ENCODE data around the gene GALNT7.
"Not testable (repeated sequence)": the region's sequence is repeated elsewhere in the genome, so short reads cannot be mapped to it uniquely, and the experiment has no call there.

Gene GALNT7, protein sequence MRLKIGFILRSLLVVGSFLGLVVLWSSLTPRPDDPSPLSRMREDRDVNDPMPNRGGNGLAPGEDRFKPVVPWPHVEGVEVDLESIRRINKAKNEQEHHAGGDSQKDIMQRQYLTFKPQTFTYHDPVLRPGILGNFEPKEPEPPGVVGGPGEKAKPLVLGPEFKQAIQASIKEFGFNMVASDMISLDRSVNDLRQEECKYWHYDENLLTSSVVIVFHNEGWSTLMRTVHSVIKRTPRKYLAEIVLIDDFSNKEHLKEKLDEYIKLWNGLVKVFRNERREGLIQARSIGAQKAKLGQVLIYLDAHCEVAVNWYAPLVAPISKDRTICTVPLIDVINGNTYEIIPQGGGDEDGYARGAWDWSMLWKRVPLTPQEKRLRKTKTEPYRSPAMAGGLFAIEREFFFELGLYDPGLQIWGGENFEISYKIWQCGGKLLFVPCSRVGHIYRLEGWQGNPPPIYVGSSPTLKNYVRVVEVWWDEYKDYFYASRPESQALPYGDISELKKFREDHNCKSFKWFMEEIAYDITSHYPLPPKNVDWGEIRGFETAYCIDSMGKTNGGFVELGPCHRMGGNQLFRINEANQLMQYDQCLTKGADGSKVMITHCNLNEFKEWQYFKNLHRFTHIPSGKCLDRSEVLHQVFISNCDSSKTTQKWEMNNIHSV

GRCh38 chr4:173168396-173169177 lies at the start of gene GALNT7:
Gene GALNT7 (plus strand): TSS chr4:173168811. CDS start chr4:173168836, 25 bp downstream.
- TF ChIP-seq, protein P1, sequence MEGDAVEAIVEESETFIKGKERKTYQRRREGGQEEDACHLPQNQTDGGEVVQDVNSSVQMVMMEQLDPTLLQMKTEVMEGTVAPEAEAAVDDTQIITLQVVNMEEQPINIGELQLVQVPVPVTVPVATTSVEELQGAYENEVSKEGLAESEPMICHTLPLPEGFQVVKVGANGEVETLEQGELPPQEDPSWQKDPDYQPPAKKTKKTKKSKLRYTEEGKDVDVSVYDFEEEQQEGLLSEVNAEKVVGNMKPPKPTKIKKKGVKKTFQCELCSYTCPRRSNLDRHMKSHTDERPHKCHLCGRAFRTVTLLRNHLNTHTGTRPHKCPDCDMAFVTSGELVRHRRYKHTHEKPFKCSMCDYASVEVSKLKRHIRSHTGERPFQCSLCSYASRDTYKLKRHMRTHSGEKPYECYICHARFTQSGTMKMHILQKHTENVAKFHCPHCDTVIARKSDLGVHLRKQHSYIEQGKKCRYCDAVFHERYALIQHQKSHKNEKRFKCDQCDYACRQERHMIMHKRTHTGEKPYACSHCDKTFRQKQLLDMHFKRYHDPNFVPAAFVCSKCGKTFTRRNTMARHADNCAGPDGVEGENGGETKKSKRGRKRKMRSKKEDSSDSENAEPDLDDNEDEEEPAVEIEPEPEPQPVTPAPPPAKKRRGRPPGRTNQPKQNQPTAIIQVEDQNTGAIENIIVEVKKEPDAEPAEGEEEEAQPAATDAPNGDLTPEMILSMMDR (conservative IDR thresholded peaks at IDR 0.05; ENCODE audit: low read depth, low read length): no peak
- Histone ChIP-seq H4K20me1 (ENCODE audit: insufficient read depth) (peaks cover 11% of the 10 kb centered on the region; the same call in 1 of the 2 replicates), H3K27ac (peak within 1 kb of the TSS; percentile 90), H3K79me2 (ENCODE audit: insufficient read depth, low read depth) (peaks cover 45% of the 10 kb centered on the region), H3K4me2 (peak within 1 kb of the TSS; percentile 84), H3K27me3 (ENCODE audit: insufficient read depth, low read depth) (no peaks in the 10 kb centered on the region), H3K4me3 (IDR thresholded peaks at IDR 0.05; ENCODE audit: insufficient read depth, low read depth, low read length) (peak within 1 kb of the TSS; percentile 54), H3K36me3 (ENCODE audit: insufficient read depth) (no peaks in the 10 kb centered on the region), H3K9ac (peak within 1 kb of the TSS; percentile 95), H2AFZ (ENCODE audit: low read depth) (peak within 1 kb of the TSS; percentile 94), H3K4me1 (ENCODE audit: low read depth, poor library complexity, severe bottlenecking) (peaks cover 36% of the 10 kb centered on the region)

- H3K27me3 ChIP-seq (ENCODE audit: insufficient read depth, low read depth); H4K20me1 ChIP-seq (ENCODE audit: insufficient read depth); H3K27ac ChIP-seq; H3K36me3 ChIP-seq (ENCODE audit: insufficient read depth); H3K4me3 ChIP-seq (IDR thresholded peaks at IDR 0.05; ENCODE audit: insufficient read depth, low read depth, low read length); H3K9ac ChIP-seq; H3K79me2 ChIP-seq (ENCODE audit: insufficient read depth, low read depth); H2AFZ ChIP-seq (ENCODE audit: low read depth); H3K4me2 ChIP-seq: not testable (repeated sequence)
- peaks cover 28% of the 10 kb centered on the region for H3K4me1 ChIP-seq (ENCODE audit: low read depth, poor library complexity, severe bottlenecking)
These were observed 49.8 kb upstream of the GALNT7 start for GRCh38 chr4:173118819-173119218.

DNA sequence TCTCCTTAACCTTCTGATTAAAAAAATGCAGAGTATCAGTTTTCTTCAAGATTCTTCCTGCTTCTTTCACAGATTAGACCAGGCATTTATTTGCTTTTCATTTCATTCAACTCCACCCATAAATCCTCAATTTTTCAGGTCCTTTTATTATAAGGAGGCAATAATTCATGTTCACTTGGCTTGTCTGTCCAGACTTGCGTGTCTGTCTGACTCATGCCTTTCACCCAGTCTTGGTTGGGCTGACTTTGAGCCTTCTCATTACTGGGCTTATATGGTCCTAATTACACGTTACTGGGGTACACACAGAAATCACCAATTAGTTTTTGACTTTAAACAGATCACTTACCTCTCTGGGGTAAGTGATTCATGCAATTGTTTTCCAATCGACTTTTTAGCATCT lies 48.8 kb upstream of the GALNT7 start:
- H3K4me3 ChIP-seq (IDR thresholded peaks at IDR 0.05; ENCODE audit: insufficient read depth, low read depth, low read length): no peak overlapping the region
- H3K27ac ChIP-seq: no peak overlapping the region
- H3K9ac ChIP-seq: no peak overlapping the region
- H3K4me2 ChIP-seq: no peak overlapping the region
- no peaks in the 10 kb centered on the region for H3K36me3 ChIP-seq (ENCODE audit: insufficient read depth)
- TF ChIP-seq, protein P1 (conservative IDR thresholded peaks at IDR 0.05; ENCODE audit: low read depth, low read length): no peak
- no peaks in the 10 kb centered on the region for H4K20me1 ChIP-seq (ENCODE audit: insufficient read depth)
- H2AFZ ChIP-seq (ENCODE audit: low read depth): no peak overlapping the region
- H3K4me1 ChIP-seq (ENCODE audit: low read depth, poor library complexity, severe bottlenecking): peaks cover 28% of the 10 kb centered on the region
- H3K27me3 ChIP-seq (ENCODE audit: insufficient read depth, low read depth): no peaks in the 10 kb centered on the region
- H3K79me2 ChIP-seq (ENCODE audit: insufficient read depth, low read depth): no peaks in the 10 kb centered on the region

DNA sequence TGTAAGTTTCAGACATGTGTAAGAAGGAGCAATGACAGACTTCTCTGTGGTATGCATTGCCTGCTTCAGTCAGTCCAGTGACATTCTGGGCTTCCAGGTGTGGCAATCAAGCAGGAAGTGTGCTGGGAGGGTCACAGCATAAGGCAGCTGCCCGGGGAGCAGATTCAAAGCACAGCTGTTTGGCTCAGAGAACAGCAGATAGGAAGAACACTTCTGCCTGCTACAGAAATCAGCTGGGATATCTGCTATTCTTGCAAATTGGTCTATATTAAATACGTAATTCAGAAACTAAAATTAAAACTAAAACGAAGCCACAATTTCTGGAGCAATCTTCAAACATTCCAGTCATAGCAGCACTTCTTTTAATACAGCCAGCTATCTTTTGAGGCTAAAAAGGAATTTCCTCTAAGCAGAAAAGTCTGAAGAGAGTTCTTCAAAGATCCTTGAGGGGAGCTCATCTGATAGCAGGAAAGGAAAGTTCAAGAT lies 47.5 kb upstream of the GALNT7 start:
- peaks cover 28% of the 10 kb centered on the region for H3K4me1 ChIP-seq (ENCODE audit: low read depth, poor library complexity, severe bottlenecking)
- TF ChIP-seq, protein P1 (conservative IDR thresholded peaks at IDR 0.05; ENCODE audit: low read depth, low read length): no peak
- H3K4me2 ChIP-seq: peak overlapping the region; percentile 47
- no peak overlapping the region for H3K9ac ChIP-seq
- no peaks in the 10 kb centered on the region for H4K20me1 ChIP-seq (ENCODE audit: insufficient read depth)
- H3K27me3 ChIP-seq (ENCODE audit: insufficient read depth, low read depth): no peaks in the 10 kb centered on the region
- H3K27ac ChIP-seq: peak overlapping the region; percentile 34; the same call in 1 of the 2 replicates
- H3K79me2 ChIP-seq (ENCODE audit: insufficient read depth, low read depth): no peaks in the 10 kb centered on the region
- peak overlapping the region; percentile 9; the same call in 1 of the 2 replicates for H2AFZ ChIP-seq (ENCODE audit: low read depth)
- H3K4me3 ChIP-seq (IDR thresholded peaks at IDR 0.05; ENCODE audit: insufficient read depth, low read depth, low read length): no peak overlapping the region
- no peaks in the 10 kb centered on the region for H3K36me3 ChIP-seq (ENCODE audit: insufficient read depth)

Measured in KMS-11 (cell line).